ENCODE data around the gene KCNH2. TPM values are rescaled to one million over a fixed set of nuclear protein-coding genes. Genes with fewer than 3 reads are reported as not detected.

The KCNH2 gene
- total and polyA plus RNA-seq, 2 of the 13 experiments (the other 11 are each of a cell fraction or from before 2014, with no cell fraction given), result 0.09 to 0.11 TPM

DNA sequence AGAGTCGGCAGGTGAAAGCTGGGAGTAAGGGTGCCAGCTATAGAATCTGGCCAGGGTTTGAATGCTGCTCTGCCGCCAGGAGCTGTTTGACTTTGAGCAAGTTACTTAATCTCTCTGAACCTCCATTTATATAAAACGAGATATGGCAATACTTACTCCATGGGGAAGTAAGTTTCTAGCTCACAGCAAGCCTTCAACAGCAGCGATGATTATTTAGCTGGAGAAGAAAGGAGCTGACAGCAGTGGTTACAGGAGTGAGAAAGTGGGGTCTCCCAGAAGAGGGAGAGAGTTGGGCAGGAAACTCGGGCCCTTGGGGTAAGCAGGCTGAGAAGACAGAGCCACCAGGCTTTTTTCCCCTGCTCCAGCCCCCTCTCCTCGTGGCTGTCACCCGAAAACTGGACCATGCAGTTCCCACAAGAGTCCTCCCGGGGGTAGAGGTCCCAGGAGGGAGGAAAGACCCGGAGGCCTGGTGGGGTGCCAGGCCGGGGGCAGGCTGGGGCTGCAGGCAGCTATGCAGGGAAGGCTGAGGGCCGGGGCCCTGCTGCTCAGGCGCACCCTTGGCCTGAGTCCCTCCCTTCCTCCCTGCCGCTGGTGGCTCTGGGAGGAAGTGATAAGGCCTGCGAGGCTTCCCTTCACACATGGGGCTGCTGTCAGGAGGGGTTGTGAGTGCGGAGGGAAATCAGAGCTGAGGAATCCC is 16.2 kb upstream of the KCNH2 start:
- no peak for DNase-seq (ENCODE audit: low spot score)
- H3K4me1 ChIP-seq (ENCODE audit: insufficient read depth, low read length), result peaks cover 11% of the 10 kb centered on the region; the same call in 1 of the 2 replicates
- intact Hi-C loops (cut with micrococcal nuclease; ENCODE audit: unreplicated experiment), result no loop called here
- POLR2A ChIA-PET, result interaction anchor here (2.0 kb wide), 1 partner anchor 11 kb away, joined by 4 read pairs; no protein-coding TSS in a partner anchor
- H3K36me3 ChIP-seq (replicated peaks in 1 of 2; ENCODE audit: control insufficient read depth in 1 of 2, insufficient read depth in 2 of 2, low read length in 2 of 2), result no peaks in the 10 kb centered on the region
- no TSS peak for BruUV-seq (replicated peaks)
- H3K79me2 ChIP-seq (ENCODE audit: insufficient read depth, low read length), result no peaks in the 10 kb centered on the region
- H3K9ac ChIP-seq (ENCODE audit: insufficient read depth, low read depth, low read length), result no peak overlapping the region
- no peak overlapping the region for H3K27ac ChIP-seq (ENCODE audit: extremely low read length, insufficient read depth, low read length)
- no peaks in the 10 kb centered on the region for H4K20me1 ChIP-seq (ENCODE audit: insufficient read depth, low read length)
- no peak for FAIRE-seq
- H3K9me3 ChIP-seq (ENCODE audit: low read length), result no peaks in the 10 kb centered on the region
- no peak overlapping the region for H2AFZ ChIP-seq (ENCODE audit: low read length)
- ATAC-seq, result peak; percentile 54
- CTCF ChIA-PET (ENCODE audit: low intra/inter-chr PET ratio, low total read pairs), result no interaction called here
- peak overlapping the region in 1 of 3 experiments; percentile 43; a peak in 1 of 6 replicates for H3K4me3 ChIP-seq (replicated peaks in 1 of 3; ENCODE audit: insufficient read depth in 1 of 3, low read depth in 2 of 3, low read length in 3 of 3)
- 20% methylated on average over 6 of the region's 15 CpGs for WGBS (ENCODE audit: low lambda C conversion rate)
- peak overlapping the region; percentile 39; the same call in 1 of the 2 replicates for H3K4me2 ChIP-seq (ENCODE audit: low read depth, low read length)
- in situ Hi-C loops (cut with HindIII; ENCODE audit: extremely low pct_ligation_motif_present, low pct_unique_long_range_greater_than_20kb), result no loop called here
- peaks cover 4 to 34% of the 10 kb centered on the region in 2 experiments; a peak in 4 of 5 replicates for H3K27me3 ChIP-seq (ENCODE audit: control insufficient read depth in 1 of 2, insufficient read depth in 2 of 2, low read length in 2 of 2)
- TF ChIP-seq NR2C2 (CRISPR knock-in tag; IDR thresholded peaks at IDR 0.05; ENCODE audit: borderline replicate concordance) (no peak), ZNF143 (CRISPR knock-in tag; IDR thresholded peaks at IDR 0.05) (0 out of 2 replicates have a peak, but pooled peaks have one; percentile 54), TCF12 (IDR thresholded peaks at IDR 0.05) (no peak), TCF12 (CRISPR knock-in tag; IDR thresholded peaks at IDR 0.05) (no peak), NFE2 (CRISPR knock-in tag; IDR thresholded peaks at IDR 0.05) (no peak), POLR2G (IDR thresholded peaks at IDR 0.05; ENCODE audit: low read depth, low read length) (no peak), NFE2L1 (CRISPR knock-in tag; IDR thresholded peaks at IDR 0.05; ENCODE audit: borderline replicate concordance) (no peak), SRSF1 (optimal IDR thresholded peaks at IDR 0.05; ENCODE audit: low read depth, low read length) (no peak), ZFX (CRISPR knock-in tag; IDR thresholded peaks at IDR 0.05; ENCODE audit: low read depth) (peak; percentile 47; the same call in 1 of the 2 replicates), ZNF263 (CRISPR knock-in tag; IDR thresholded peaks at IDR 0.05) (0 out of 2 replicates have a peak, but pooled peaks have one; percentile 25), CENPT (CRISPR knock-in tag; IDR thresholded peaks at IDR 0.05; ENCODE audit: low read depth) (no peak), GABPA (IDR thresholded peaks at IDR 0.05; ENCODE audit: low read depth, low read length) (no peak; the same call in 1 of the 2 replicates), GABPA (CRISPR knock-in tag; IDR thresholded peaks at IDR 0.05; ENCODE audit: low read depth) (peak; percentile 47; the same call in 1 of the 2 replicates), RFX3 (CRISPR knock-in tag; IDR thresholded peaks at IDR 0.05) (no peak), ZNF605 (CRISPR knock-in tag; IDR thresholded peaks at IDR 0.05) (no peak), EHMT2 (IDR thresholded peaks at IDR 0.05; ENCODE audit: borderline replicate concordance, low read depth, low read length) (no peak), TOE1 (CRISPR knock-in tag; IDR thresholded peaks at IDR 0.05) (no peak), HMGA1 (CRISPR knock-in tag; conservative IDR thresholded peaks at IDR 0.05) (no peak), SAP130 (CRISPR knock-in tag; IDR thresholded peaks at IDR 0.05; ENCODE audit: low read depth) (0 out of 2 replicates have a peak, but pooled peaks have one; percentile 14), ZNF496 (CRISPR knock-in tag; IDR thresholded peaks at IDR 0.05; ENCODE audit: insufficient replicate concordance) (no peak), GABPB1 (CRISPR knock-in tag; IDR thresholded peaks at IDR 0.05) (peak; percentile 58), THAP11 (CRISPR knock-in tag; IDR thresholded peaks at IDR 0.05) (peak; percentile 50), ZNF484 (CRISPR knock-in tag; IDR thresholded peaks at IDR 0.05; ENCODE audit: borderline replicate concordance, low read depth) (no peak), ZNF850 (CRISPR knock-in tag; conservative IDR thresholded peaks at IDR 0.05) (no peak)

Data from HepG2 (cell line).